ENCODE results near the gene LY6G6C.

- TF ChIP-seq TAF1 (IDR thresholded peaks at IDR 0.05; ENCODE audit: borderline replicate concordance, low read depth, low read length) = no peak
- no peak for TF ChIP-seq POLR2AphosphoS5 (IDR thresholded peaks at IDR 0.05; ENCODE audit: low read length)
- TF ChIP-seq EZH2 (IDR thresholded peaks at IDR 0.05; ENCODE audit: borderline replicate concordance, control insufficient read depth, low read depth, low read length) = no peak
- TF ChIP-seq ZNF274 (IDR thresholded peaks at IDR 0.05; ENCODE audit: insufficient read depth, insufficient read length) = no peak
- no peak for TF ChIP-seq EP300 (IDR thresholded peaks at IDR 0.05; ENCODE audit: borderline replicate concordance in 1 of 2, control insufficient read depth in 1 of 2, low read depth in 2 of 2, low read length in 2 of 2)
- no peak for TF ChIP-seq CREB1 (IDR thresholded peaks at IDR 0.05; ENCODE audit: low read depth)
- no peak for TF ChIP-seq POLR2A (IDR thresholded peaks at IDR 0.05; ENCODE audit: low read depth, low read length)
- TF ChIP-seq HCFC1 (IDR thresholded peaks at IDR 0.05; ENCODE audit: low read length) = no peak
- no peak for TF ChIP-seq YY1 (IDR thresholded peaks at IDR 0.05; ENCODE audit: low read depth, low read length)
- no peak for TF ChIP-seq CTCF (IDR thresholded peaks at IDR 0.05 in 2 of 3, conservative IDR thresholded peaks at IDR 0.05 in 1 of 3; ENCODE audit: control insufficient read depth in 2 of 3, extremely low read depth in 1 of 3, insufficient read depth in 1 of 3, low read depth in 3 of 3, low read length in 3 of 3)
- TF ChIP-seq BCLAF1 (IDR thresholded peaks at IDR 0.05) = no peak
- no peak for TF ChIP-seq KAT2A (conservative IDR thresholded peaks at IDR 0.05; ENCODE audit: control insufficient read depth, low read depth, low read length)
- TF ChIP-seq ZNF207 (IDR thresholded peaks at IDR 0.05; ENCODE audit: borderline replicate concordance) = no peak
- TF ChIP-seq SMC3 (IDR thresholded peaks at IDR 0.05; ENCODE audit: borderline replicate concordance, low read length) = no peak
Measured at GRCh38 chr6:31730631-31731086, 9.1 kb upstream of the LY6G6C start.

Data from GM12878 (cell line).